Measurements from ENCODE around the gene FOXP2. TPM values are rescaled to one million over a fixed set of nuclear protein-coding genes. Genes with fewer than 3 reads are reported as not detected.

FOXP2 gene
- total RNA-seq, 1 donor from 2014 or later = 10.1 TPM

GRCh38 chr7:114644455-114644854 is 229.8 kb downstream of the FOXP2 start:
- intact Hi-C loops (cut with DNase I) = no loop called here
- ATAC-seq (no peak), DNase-seq (no peak)
- Histone ChIP-seq H3K27me3 (ENCODE audit: low read depth) (no peaks in the 10 kb centered on the region), H3K9me3 (no peaks in the 10 kb centered on the region), H3K36me3 (no peaks in the 10 kb centered on the region), H3K4me3 (no peak overlapping the region), H3K27ac (no peak overlapping the region), H3K4me1 (no peaks in the 10 kb centered on the region)
- no peak for TF ChIP-seq CTCF (IDR thresholded peaks at IDR 0.05)

GRCh38 chr7:114645451-114645850 is 230.8 kb downstream of the FOXP2 start:
- no peaks in the 10 kb centered on the region for H3K9me3 ChIP-seq
- DNase-seq (no peak), ATAC-seq (no peak)
- H3K4me3 ChIP-seq = no peak overlapping the region
- no peaks in the 10 kb centered on the region for H3K27me3 ChIP-seq (ENCODE audit: low read depth)
- TF ChIP-seq CTCF (IDR thresholded peaks at IDR 0.05) = no peak
- intact Hi-C loops (cut with DNase I) = no loop called here
- no peak overlapping the region for H3K27ac ChIP-seq
- H3K4me1 ChIP-seq = no peaks in the 10 kb centered on the region
- no peaks in the 10 kb centered on the region for H3K36me3 ChIP-seq

- no peak for DNase-seq
- H3K4me1 ChIP-seq = no peaks in the 10 kb centered on the region
- TF ChIP-seq CTCF (IDR thresholded peaks at IDR 0.05) = no peak
- no peaks in the 10 kb centered on the region for H3K9me3 ChIP-seq
- no peaks in the 10 kb centered on the region for H3K27me3 ChIP-seq (ENCODE audit: low read depth)
- intact Hi-C loops (cut with DNase I) = no loop called here
- no peak overlapping the region for H3K27ac ChIP-seq
- ATAC-seq = no peak
- H3K4me3 ChIP-seq = no peak overlapping the region
- H3K36me3 ChIP-seq = no peaks in the 10 kb centered on the region
Measured at GRCh38 chr7:114647518-114647917, 232.9 kb downstream of the FOXP2 start.

DNA sequence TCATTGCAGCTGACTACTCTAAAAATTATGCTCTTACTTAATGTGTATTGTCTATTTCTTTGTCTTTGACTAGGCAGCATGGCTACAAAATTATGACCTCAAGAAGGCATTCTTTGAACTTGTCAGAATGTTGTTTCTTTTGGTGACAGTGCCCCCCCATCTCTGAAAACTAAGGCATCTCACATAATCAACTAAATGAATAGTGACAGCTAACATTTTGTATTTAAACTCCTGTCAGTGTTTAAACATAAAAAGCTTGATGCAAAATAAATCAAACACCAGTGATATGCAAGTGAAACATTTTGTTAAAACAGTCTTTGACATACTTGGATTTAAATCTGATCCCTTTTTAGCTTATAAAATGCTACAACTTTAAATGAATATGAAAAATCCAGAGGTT is 233.5 kb downstream of the FOXP2 start:
- Histone ChIP-seq H3K36me3 (no peaks in the 10 kb centered on the region), H3K4me1 (no peaks in the 10 kb centered on the region), H3K4me3 (no peak overlapping the region), H3K27ac (no peak overlapping the region), H3K9me3 (no peaks in the 10 kb centered on the region), H3K27me3 (ENCODE audit: low read depth) (no peaks in the 10 kb centered on the region)
- no peak for TF ChIP-seq CTCF (IDR thresholded peaks at IDR 0.05)
- no peak for ATAC-seq
- intact Hi-C loops (cut with DNase I) = no loop called here
- DNase-seq = no peak

GRCh38 chr7:114648680-114649079 is 234.1 kb downstream of the FOXP2 start:
- Histone ChIP-seq H3K27ac (no peak overlapping the region), H3K27me3 (ENCODE audit: low read depth) (no peaks in the 10 kb centered on the region), H3K36me3 (no peaks in the 10 kb centered on the region), H3K4me1 (no peaks in the 10 kb centered on the region), H3K4me3 (no peak overlapping the region), H3K9me3 (no peaks in the 10 kb centered on the region)
- no peak for ATAC-seq
- TF ChIP-seq CTCF (IDR thresholded peaks at IDR 0.05) = no peak
- intact Hi-C loops (cut with DNase I) = no loop called here
- DNase-seq = no peak

DNA sequence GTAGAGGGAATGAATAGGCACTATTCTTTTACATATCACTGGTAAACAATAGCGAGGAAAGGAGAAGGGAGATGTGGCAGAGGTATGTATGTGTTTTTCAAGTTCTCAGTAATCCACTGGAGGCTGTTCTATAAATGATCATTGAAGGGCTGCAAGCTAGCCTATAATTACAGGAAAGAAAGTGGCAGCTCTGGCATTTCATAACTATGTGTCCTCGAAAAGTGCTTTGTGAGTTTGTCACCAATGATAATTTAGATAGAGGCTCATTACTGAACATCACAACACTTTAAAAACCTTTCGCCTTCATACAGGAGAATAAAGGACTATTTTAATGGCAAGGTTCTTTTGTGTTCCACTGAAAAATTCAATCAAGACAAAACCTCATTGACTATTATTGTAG is 235.1 kb downstream of the FOXP2 start:
- ATAC-seq = no peak
- H3K36me3 ChIP-seq = no peaks in the 10 kb centered on the region
- no peak overlapping the region for H3K4me3 ChIP-seq
- H3K9me3 ChIP-seq = no peaks in the 10 kb centered on the region
- H3K4me1 ChIP-seq = no peaks in the 10 kb centered on the region
- intact Hi-C loops (cut with DNase I) = no loop called here
- DNase-seq = no peak
- H3K27ac ChIP-seq = no peak overlapping the region
- TF ChIP-seq CTCF (IDR thresholded peaks at IDR 0.05) = no peak
- H3K27me3 ChIP-seq (ENCODE audit: low read depth) = no peaks in the 10 kb centered on the region

Data from lower lobe of right lung (tissue), 2 donors.